ENCODE data around the gene SCCPDH. TPM values are rescaled to one million over a fixed set of nuclear protein-coding genes. Genes with fewer than 3 reads are reported as not detected.
A peak's percentile ranks its signal among the peaks of the same experiment; 100 is the strongest.

Gene SCCPDH
- total RNA-seq, 4 donors from 2014 or later: 4.8 to 28.5 (median 17.4) TPM

GRCh38 chr1:246683521-246683920, 40.7 kb upstream of the SCCPDH start:
- no peak for DNase-seq
- no peak overlapping the region for H3K27ac ChIP-seq
- no peak overlapping the region for H3K4me3 ChIP-seq
- H3K4me1 ChIP-seq: peaks cover 0 to 33% (median 5%) of the 10 kb centered on the region in 4 donors
- H3K36me3 ChIP-seq: no peaks in the 10 kb centered on the region
- no peaks in the 10 kb centered on the region for H3K9me3 ChIP-seq
- WGBS, 2 donors (ENCODE audit: low coverage in 1 of 2): 94% methylated on average over 9 of the region's 9 CpGs; no CpG with 5 or more reads in 1 of the 2 donors
- intact Hi-C loops (cut with DNase I; ENCODE audit: low total_unique reads): no loop called here
- TF ChIP-seq POLR2A (IDR thresholded peaks at IDR 0.05): no peak
- no peak for TF ChIP-seq EP300 (IDR thresholded peaks at IDR 0.05; ENCODE audit: low read depth)
- TF ChIP-seq CTCF (IDR thresholded peaks at IDR 0.05): no peak
- no peak for TF ChIP-seq POLR2AphosphoS5 (IDR thresholded peaks at IDR 0.05)
- in situ Hi-C loops (cut with MboI; ENCODE audit: low pct_ligation_motif_present in 1 of 4, low pct_unique_long_range_greater_than_20kb in 1 of 4, low sequenced_read_pairs in 3 of 4): loop anchor here in 1 of 4 donors (25.0 kb wide), 1 partner anchor 121 kb away; the partner anchor contains the start of genes CNST and TFB2M
- H3K27me3 ChIP-seq: no peaks in the 10 kb centered on the region

DNA sequence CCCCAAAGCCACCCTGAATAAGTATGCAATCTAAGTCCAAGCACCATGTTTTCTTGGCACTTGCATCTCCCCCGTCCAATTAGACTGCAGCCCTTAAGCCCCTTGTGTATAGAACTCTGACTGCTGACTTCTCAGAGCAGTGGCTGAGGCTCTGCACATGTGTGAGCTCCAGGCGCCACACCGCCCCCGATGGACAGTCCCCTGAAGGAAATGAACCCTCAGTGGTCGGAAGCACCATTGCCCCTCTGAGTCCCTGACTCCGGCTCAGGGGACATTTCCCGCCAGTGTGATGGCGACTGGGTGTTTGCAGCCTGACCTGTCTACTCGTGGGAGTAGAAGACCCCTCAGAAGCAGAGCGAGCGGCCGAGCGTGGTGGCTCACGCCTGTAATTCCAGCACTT, 37.2 kb upstream of the SCCPDH start:
- TF ChIP-seq POLR2A (IDR thresholded peaks at IDR 0.05) (no peak), CTCF (IDR thresholded peaks at IDR 0.05) (no peak), EP300 (IDR thresholded peaks at IDR 0.05; ENCODE audit: low read depth) (no peak), POLR2AphosphoS5 (IDR thresholded peaks at IDR 0.05) (no peak)
- in situ Hi-C loops (cut with MboI; ENCODE audit: low pct_ligation_motif_present in 1 of 4, low pct_unique_long_range_greater_than_20kb in 1 of 4, low sequenced_read_pairs in 3 of 4) (loop anchor here in 1 of 4 donors (25.0 kb wide), 1 partner anchor 125 kb away; the partner anchor contains the start of genes CNST and TFB2M), intact Hi-C loops (cut with DNase I; ENCODE audit: low total_unique reads) (no loop called here)
- H3K36me3 ChIP-seq: no peaks in the 10 kb centered on the region
- H3K4me3 ChIP-seq: no peak overlapping the region
- H3K4me1 ChIP-seq: peaks cover 5 to 13% (median 10%) of the 10 kb centered on the region in 4 donors
- WGBS, 2 donors (ENCODE audit: low coverage in 1 of 2): 89% methylated on average over 14 of the region's 14 CpGs; no CpG with 5 or more reads in 1 of the 2 donors
- no peaks in the 10 kb centered on the region for H3K27me3 ChIP-seq
- H3K9me3 ChIP-seq: no peaks in the 10 kb centered on the region
- no peak overlapping the region for H3K27ac ChIP-seq
- no peak for DNase-seq

DNA sequence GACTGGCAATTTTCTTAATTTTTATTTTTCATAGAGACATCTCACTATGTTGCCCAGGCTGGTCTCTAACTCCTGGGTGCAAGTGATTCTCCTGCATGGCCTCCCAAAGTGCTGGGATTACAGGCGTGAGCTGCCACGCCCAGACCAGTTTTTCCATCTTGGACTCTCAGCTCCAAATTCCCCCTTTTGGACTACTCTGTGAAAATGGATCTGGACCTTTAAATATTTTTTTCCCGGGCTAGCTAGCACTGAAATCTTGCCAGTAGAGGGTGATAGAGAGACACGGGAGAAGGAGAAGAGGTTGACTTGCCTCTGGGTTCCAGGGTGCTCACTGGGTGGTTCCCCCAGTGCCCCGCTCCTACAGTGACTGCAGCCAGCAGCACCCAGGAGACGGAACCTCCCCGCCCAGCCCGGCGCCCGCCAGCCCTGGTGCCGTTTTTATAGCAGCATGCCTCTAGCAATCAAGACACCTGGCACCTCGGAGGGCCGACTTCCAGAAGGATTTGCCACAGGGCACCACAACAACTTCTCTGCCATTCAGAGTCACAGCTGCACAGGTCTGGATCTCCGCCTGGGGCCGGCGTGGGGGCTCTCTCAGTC, 34.7 kb upstream of the SCCPDH start:
- Histone ChIP-seq H3K4me1 (peaks cover 5 to 13% (median 10%) of the 10 kb centered on the region in 4 donors), H3K4me3 (peak overlapping the region in 3 of 4 donors; percentile 17 to 46 (median 19)), H3K36me3 (no peaks in the 10 kb centered on the region), H3K9me3 (no peaks in the 10 kb centered on the region), H3K27me3 (no peaks in the 10 kb centered on the region), H3K27ac (peak overlapping the region; percentile 48 to 63 (median 56))
- intact Hi-C loops (cut with DNase I; ENCODE audit: low total_unique reads): no loop called here
- 6 to 12% methylated on average over 3 to 16 of the region's 16 CpGs for WGBS, 2 donors (ENCODE audit: low coverage in 1 of 2)
- in situ Hi-C loops (cut with MboI; ENCODE audit: low pct_ligation_motif_present in 1 of 4, low pct_unique_long_range_greater_than_20kb in 1 of 4, low sequenced_read_pairs in 3 of 4): loop anchor here in 2 of 4 donors (10.0 to 25.0 kb wide), 3 partner anchors 125 to 185 kb away; partner anchors contain the start of genes CNST (in 2 of the 2), TFB2M (in 2 of the 2) and SMYD3 (in 1 of the 2)
- TF ChIP-seq CTCF (IDR thresholded peaks at IDR 0.05) (peak; percentile 81 to 86 (median 81)), POLR2A (IDR thresholded peaks at IDR 0.05) (peak; percentile 13), POLR2AphosphoS5 (IDR thresholded peaks at IDR 0.05) (peak in 1 of 3 donors; percentile 19), EP300 (IDR thresholded peaks at IDR 0.05; ENCODE audit: low read depth) (no peak)
- peak; percentile 84 for DNase-seq

GRCh38 chr1:246690100-246690499, 34.1 kb upstream of the SCCPDH start:
- H3K9me3 ChIP-seq: no peaks in the 10 kb centered on the region
- intact Hi-C loops (cut with DNase I; ENCODE audit: low total_unique reads) (no loop called here), in situ Hi-C loops (cut with MboI; ENCODE audit: low pct_ligation_motif_present in 1 of 4, low pct_unique_long_range_greater_than_20kb in 1 of 4, low sequenced_read_pairs in 3 of 4) (loop anchor here in 2 of 4 donors (10.0 to 25.0 kb wide), 3 partner anchors 125 to 185 kb away; partner anchors contain the start of genes CNST (in 2 of the 2), TFB2M (in 2 of the 2) and SMYD3 (in 1 of the 2))
- WGBS, 2 donors (ENCODE audit: low coverage in 1 of 2): 35 to 59% methylated on average over 3 to 12 of the region's 12 CpGs
- TF ChIP-seq POLR2A (IDR thresholded peaks at IDR 0.05) (no peak), CTCF (IDR thresholded peaks at IDR 0.05) (no peak), EP300 (IDR thresholded peaks at IDR 0.05; ENCODE audit: low read depth) (no peak)
- H3K4me1 ChIP-seq: peaks cover 5 to 13% (median 10%) of the 10 kb centered on the region in 4 donors
- no peaks in the 10 kb centered on the region for H3K27me3 ChIP-seq
- H3K36me3 ChIP-seq: no peaks in the 10 kb centered on the region
- no peak for DNase-seq
- peak overlapping the region in 3 of 4 donors; percentile 17 to 46 (median 19) for H3K4me3 ChIP-seq
- H3K27ac ChIP-seq: peak overlapping the region; percentile 48 to 63 (median 56)
